HG03442 (cell line): ENCODE measurements around the gene AKAP13.
A peak's percentile ranks its signal among the peaks of the same experiment; 100 is the strongest.

Experiments
- ATAC-seq: cut with Tn5 transposase; IDR thresholded peaks from one replicate; pipeline ENCODE4 v1.9.1; 2021; ENCODE audit warnings: mild to moderate bottlenecking, moderate library complexity; ENCODE audit not compliant: unreplicated experiment

AKAP13 gene

GRCh38 chr15:85718981-85719380 is 338.6 kb downstream of the AKAP13 start:
- no peak for ATAC-seq

GRCh38 chr15:85722374-85723152 is 342.2 kb downstream of the AKAP13 start:
- no peak for ATAC-seq

DNA sequence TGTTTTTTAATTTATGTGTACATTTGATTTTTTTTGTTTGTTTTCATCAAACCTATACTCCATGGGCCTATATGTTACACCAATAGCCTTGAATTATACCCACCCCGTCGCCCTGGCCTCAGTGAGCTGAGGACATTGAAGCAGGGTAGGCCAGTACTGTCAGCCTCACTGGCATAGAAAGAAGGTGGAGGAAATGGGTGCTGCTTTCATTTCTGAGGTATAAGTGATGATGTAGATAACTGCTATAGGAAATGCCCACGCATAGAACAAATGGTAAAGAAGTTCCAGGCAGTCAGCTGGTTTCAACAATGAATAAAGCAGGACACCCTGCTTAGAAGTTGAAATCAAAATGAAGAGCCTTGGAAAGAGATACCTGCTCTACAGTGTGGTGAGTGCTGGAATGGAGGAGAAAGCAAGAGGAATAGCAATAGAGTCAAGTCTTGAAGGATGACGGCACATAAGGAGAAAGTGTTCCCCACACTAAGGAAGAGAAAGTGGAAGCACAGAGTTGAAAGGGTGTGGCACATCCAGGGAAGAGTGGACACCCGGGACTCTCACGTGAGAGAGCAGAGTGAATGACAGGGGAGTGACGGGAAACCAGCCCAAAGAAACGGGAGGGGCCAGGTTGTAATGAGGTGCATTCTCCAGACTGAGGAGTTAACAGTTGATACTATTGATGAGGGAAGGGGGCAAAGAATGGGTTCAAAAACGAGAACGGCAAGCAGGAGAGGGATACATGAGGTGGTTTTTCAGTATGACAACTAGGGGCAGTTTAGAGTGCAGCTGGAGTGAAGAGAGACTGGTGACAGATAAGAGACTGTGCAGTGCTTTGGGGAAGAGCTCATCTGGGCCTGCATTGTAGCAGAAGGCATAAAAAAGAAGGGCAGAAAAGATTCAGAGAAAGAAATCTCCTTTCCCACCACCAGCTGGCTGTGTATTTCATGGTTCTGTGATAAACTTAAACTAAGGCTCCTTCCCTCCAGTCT is 343.9 kb downstream of the AKAP13 start:
- no peak for ATAC-seq

- ATAC-seq: no peak
Observed at GRCh38 chr15:85725019-85725418, 344.6 kb downstream of the AKAP13 start.

DNA sequence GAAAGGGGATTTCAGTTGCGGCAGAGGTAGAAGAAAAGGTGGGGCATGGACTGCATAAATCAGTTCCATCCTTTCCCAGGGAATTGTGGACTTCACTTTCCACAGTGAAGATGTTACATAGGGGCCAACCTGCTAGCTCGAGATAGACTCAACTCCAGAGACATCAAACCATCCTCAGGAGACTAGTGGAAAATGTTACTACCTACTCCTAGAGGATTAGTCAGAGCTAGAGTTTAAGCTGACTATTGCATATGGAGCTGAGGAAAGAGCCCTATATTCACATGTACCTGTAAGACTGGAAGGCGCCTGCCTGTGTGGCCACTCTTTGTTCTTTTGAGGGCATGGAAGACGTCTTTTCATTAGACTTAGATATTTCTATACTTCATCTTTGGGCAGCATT is 345.2 kb downstream of the AKAP13 start:
- no peak for ATAC-seq

GRCh38 chr15:85726454-85726853 is 346.1 kb downstream of the AKAP13 start:
- ATAC-seq: no peak

GRCh38 chr15:85727068-85727467 is 346.7 kb downstream of the AKAP13 start:
- no peak for ATAC-seq

- peak; percentile 60 for ATAC-seq
Observed at GRCh38 chr15:85730001-85730820, 349.8 kb downstream of the AKAP13 start.

- ATAC-seq: no peak
Observed at GRCh38 chr15:85733416-85733815, 353.0 kb downstream of the AKAP13 start.

DNA sequence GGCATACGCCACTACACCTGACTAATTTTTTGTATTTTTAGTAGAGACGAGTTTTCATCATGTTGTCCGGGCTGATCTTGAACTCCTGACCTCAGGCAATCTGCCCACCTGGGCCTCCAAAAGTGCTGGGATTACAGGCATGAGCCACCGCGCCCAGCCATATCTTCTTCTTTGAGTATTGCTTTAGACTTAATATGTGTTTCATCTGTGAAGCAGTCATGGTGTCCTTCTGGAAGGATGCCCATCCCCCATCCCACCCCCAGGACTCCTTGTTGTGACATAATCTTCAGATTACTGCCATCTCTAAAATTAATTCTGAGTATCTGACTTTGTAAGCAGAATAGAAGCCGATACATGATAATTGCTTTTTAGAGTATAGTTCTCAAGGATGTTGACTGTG is 356.7 kb downstream of the AKAP13 start:
- ATAC-seq: no peak

DNA sequence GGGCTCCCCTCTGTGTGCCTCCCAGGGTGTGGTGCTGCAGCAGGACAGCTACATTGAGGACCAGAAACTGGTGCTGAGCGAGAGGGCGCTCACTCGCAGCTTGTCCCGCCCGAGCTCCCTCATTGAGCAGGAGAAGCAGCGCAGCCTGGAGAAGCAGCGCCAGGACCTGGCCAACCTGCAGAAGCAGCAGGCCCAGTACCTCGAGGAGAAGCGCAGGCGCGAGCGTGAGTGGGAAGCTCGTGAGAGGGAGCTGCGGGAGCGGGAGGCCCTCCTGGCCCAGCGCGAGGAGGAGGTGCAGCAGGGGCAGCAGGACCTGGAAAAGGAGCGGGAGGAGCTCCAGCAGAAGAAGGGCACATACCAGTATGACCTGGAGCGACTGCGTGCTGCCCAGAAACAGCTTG is 360.6 kb downstream of the AKAP13 start:
- no peak for ATAC-seq

DNA sequence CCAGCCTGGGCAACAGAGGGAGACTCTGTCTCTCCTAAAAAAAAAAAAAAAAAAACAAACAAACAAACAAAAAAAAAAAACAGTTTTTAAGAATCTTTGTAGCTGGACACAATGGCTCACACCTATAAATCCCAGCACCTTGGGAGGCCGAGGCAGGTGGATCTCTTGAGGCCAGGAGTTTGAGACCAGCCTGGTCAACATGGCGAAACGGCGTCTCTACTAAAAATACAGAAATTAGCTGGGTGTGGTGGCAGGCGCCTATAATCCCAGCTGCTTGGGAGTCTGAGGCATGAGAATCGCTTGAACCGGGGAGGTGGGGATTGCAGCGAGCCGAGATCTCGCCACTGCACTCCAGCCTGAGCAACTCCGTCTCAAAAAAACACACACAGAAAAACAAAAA is 361.3 kb downstream of the AKAP13 start:
- ATAC-seq: no peak

GRCh38 chr15:85742186-85742821 is 361.9 kb downstream of the AKAP13 start:
- ATAC-seq: no peak

DNA sequence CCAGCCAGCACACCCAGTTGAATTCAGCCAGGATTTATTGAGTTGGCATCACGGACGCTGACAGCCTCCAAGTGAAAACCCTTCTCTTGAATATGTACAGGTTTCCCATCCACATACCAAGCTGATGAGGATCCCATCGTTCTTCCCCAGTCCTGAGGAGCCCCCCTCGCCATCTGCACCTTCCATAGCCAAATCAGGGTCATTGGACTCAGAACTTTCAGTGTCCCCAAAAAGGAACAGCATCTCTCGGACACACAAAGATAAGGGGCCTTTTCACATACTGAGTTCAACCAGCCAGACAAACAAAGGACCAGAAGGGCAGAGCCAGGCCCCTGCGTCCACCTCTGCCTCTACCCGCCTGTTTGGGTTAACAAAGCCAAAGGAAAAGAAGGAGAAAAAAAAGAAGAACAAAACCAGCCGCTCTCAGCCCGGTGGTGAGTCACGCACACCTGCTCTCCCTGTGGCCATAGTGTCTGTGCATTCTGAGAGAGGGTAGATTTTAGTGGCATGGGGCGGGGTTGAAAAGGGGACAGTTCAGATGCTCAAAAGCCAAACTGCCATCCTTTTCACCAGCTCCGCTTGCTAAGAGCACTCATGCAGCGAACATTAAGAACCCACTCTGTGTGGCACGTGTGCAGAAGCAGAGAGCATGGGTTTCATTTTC is 363.1 kb downstream of the AKAP13 start:
- ATAC-seq: no peak

GRCh38 chr15:85744579-85744978 is 364.2 kb downstream of the AKAP13 start:
- no peak for ATAC-seq

DNA sequence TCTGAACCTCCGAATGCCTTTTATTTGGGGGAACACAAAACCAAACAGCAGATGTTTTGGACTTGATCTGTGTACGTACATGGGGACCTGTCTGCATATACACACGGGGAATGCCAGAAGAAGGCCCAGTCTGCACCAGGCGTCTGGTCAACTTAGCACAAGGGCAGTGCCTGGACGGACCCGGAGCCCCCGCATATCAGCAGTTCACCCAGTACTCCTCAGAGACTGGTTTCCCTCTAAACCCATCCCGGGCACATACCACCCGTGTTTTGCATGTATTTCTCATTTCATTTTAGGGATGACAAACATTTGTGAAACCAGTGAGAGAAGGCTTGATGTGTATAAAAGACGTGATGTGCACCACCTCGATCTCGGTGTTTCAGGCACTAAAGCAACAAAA is 364.6 kb downstream of the AKAP13 start:
- ATAC-seq: no peak

GRCh38 chr15:85745525-85746150 is 365.2 kb downstream of the AKAP13 start:
- no peak for ATAC-seq

DNA sequence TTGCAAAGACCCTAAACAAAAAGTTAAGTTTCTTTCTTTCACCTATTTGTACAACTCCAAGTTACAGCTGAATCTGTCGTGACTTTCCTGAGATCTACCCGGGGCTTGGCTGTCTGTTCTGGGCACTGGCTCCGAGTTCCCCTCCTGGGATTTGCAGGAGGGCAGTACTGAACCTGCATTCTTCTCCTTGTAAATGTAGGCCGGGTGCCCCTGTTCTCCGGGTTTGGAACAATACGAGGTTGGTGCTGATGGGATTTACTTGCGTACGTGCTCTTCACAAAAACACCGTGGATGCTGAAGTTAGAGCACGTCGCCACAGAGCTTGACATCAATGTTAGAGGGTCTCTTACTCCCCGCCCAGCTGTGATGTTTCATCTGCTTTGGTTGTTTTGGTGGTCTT is 366.2 kb downstream of the AKAP13 start:
- no peak for ATAC-seq

DNA sequence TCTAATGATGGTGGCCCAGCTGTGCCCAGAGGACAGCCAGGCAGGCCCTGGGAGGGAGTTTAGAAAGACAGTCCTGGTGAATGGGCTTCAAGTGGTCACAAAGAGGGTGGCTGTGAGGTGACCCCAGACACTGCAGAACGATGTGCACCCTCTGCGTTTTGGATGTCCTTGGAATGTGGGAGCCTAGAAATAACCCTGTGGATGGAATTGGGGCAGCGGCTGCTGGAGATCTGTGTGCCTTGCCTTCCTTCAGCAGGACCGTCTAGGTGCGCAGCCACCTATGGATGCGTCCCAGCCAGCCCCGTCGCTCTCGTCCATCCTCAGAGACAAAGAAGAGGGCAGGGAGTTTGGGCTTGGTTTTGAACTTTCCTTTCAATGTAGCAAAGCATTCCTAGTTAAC is 367.8 kb downstream of the AKAP13 start:
- no peak for ATAC-seq

DNA sequence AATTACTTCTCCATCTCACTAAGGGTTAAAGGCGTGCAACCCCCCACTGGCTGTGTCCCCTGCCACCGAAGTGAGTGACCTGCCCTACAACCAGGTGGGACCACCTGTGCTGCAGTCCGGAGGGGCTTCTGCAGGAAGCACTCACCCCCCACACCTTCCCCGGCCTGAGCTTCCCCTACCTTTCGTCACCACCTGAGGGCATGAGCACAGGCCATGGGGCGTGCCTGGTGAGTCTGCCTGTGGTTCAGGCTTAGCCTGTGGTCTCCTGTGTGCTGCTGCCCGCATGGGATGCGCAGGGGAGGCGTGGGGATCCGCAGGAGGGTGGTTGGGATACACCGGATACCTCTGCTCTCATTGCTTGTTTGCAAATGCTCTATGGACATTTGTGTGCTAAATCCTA is 368.3 kb downstream of the AKAP13 start:
- ATAC-seq: no peak
